Measurements from ENCODE around the gene NLGN1. TPM values are rescaled to one million over a fixed set of nuclear protein-coding genes. Genes with fewer than 3 reads are reported as not detected.
"Not testable (repeated sequence)": the region's sequence is repeated elsewhere in the genome, so short reads cannot be mapped to it uniquely, and the experiment has no call there.

NLGN1 gene
- total RNA-seq, 3 donors from 2014 or later (not counting 1 experiment from before 2014, with no cell fraction given) = not detected

DNA sequence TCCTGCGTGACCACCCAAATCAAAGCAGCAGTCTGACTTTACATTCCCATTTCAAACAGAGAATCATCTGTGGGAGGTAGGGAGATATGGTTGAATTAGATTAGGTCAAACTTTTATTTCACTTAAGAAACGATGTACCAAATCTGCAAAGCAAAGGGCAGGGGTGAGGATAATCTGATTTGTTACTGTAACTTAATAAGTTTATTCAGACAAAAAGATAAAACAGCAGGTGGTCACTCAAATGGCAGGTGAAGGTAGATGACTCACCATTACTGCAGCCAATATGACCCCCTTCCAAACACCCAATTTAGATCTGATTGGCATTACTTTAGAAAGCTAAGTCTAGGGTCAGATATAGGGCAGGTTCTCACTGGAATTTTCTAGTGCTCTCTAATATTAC, 810.6 kb downstream of the NLGN1 start:
- ATAC-seq = no peak
- no peaks in the 10 kb centered on the region for H3K36me3 Mint-ChIP-seq
- H3K4me1 ChIP-seq (ENCODE audit: control insufficient read depth, insufficient read depth, low read length) = no peaks in the 10 kb centered on the region
- no peaks in the 10 kb centered on the region for H3K27me3 ChIP-seq (ENCODE audit: control insufficient read depth, insufficient read depth, low read length)
- H3K27ac Mint-ChIP-seq = no peak overlapping the region
- no peak overlapping the region for H3K4me3 Mint-ChIP-seq
- TF ChIP-seq, protein P1, sequence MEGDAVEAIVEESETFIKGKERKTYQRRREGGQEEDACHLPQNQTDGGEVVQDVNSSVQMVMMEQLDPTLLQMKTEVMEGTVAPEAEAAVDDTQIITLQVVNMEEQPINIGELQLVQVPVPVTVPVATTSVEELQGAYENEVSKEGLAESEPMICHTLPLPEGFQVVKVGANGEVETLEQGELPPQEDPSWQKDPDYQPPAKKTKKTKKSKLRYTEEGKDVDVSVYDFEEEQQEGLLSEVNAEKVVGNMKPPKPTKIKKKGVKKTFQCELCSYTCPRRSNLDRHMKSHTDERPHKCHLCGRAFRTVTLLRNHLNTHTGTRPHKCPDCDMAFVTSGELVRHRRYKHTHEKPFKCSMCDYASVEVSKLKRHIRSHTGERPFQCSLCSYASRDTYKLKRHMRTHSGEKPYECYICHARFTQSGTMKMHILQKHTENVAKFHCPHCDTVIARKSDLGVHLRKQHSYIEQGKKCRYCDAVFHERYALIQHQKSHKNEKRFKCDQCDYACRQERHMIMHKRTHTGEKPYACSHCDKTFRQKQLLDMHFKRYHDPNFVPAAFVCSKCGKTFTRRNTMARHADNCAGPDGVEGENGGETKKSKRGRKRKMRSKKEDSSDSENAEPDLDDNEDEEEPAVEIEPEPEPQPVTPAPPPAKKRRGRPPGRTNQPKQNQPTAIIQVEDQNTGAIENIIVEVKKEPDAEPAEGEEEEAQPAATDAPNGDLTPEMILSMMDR (IDR thresholded peaks at IDR 0.05) = no peak
- H3K9me3 ChIP-seq (ENCODE audit: control insufficient read depth, insufficient read depth, low read length) = no peaks in the 10 kb centered on the region
- WGBS (ENCODE audit: insufficient coverage) = 100% methylated on average over 1 of the region's 2 CpGs
- no peaks in the 10 kb centered on the region for H3K27me3 Mint-ChIP-seq (ENCODE audit: low read depth in 2 of 2)
- DNase-seq = no peak
- no peaks in the 10 kb centered on the region for H3K36me3 ChIP-seq (ENCODE audit: control insufficient read depth, insufficient read depth, low read length)
- H3K4me1 Mint-ChIP-seq = no peaks in the 10 kb centered on the region
- no peak overlapping the region for H3K4me3 ChIP-seq (ENCODE audit: low read length)
- peaks cover 5 to 8% of the 10 kb centered on the region in 2 donors for H3K9me3 Mint-ChIP-seq
- no peak overlapping the region for H3K27ac ChIP-seq (ENCODE audit: low read length)
- intact Hi-C loops (cut with micrococcal nuclease) = no loop called here

DNA sequence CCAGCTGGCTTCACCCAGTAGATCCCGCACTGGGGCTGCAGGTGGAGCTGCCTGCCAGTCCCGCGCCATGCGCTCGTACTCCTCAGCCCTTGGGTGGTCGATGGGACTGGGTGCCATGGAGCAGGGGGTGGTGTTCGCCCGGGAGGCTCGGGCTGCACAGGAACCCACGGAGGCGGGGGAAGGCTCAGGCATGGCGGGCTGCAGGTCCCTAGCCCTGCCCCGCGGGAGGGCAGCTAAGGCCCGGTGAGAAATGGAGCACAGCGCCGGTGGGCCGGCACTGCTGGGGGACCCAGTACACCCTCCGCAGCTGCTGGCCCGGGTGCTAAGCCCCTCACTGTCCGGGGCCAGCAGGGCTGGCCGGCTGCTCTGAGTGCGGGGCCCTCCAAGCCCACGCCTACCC, 814.4 kb downstream of the NLGN1 start:
- H3K27me3 ChIP-seq (ENCODE audit: control insufficient read depth, insufficient read depth, low read length); intact Hi-C loops (cut with micrococcal nuclease); H3K4me1 ChIP-seq (ENCODE audit: control insufficient read depth, insufficient read depth, low read length); H3K36me3 ChIP-seq (ENCODE audit: control insufficient read depth, insufficient read depth, low read length); H3K27me3 Mint-ChIP-seq (ENCODE audit: low read depth in 2 of 2); H3K9me3 Mint-ChIP-seq; H3K36me3 Mint-ChIP-seq; H3K4me1 Mint-ChIP-seq; H3K27ac ChIP-seq (ENCODE audit: low read length); DNase-seq; H3K4me3 ChIP-seq (ENCODE audit: low read length); H3K4me3 Mint-ChIP-seq; ATAC-seq; H3K9me3 ChIP-seq (ENCODE audit: control insufficient read depth, insufficient read depth, low read length); H3K27ac Mint-ChIP-seq: not testable (repeated sequence)
- WGBS (ENCODE audit: insufficient coverage) = 94% methylated on average over 24 of the region's 24 CpGs

DNA sequence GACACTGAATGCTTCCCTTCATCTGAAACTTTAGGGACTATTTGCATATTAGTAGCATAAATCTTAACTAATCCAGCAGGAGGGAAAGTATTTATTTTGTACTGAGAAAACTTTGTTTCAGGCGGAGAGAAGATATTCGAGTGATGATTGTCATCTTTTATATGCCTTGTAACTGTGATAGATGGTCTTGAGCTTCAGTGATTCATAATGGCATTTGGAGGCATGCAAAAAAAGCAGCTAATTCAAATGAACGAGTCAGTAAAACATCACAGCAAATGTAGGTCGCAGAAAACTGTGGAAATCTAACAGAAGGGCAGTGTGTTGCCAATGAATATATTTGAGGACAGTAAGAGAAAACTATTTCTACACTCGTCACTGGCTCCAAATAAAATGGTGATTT, 817.9 kb downstream of the NLGN1 start:
- DNase-seq (no peak), ATAC-seq (no peak)
- Histone ChIP-seq H3K27ac (ENCODE audit: low read length) (no peak overlapping the region), H3K36me3 (ENCODE audit: control insufficient read depth, insufficient read depth, low read length) (no peaks in the 10 kb centered on the region), H3K4me3 (ENCODE audit: low read length) (no peak overlapping the region), H3K27me3 (ENCODE audit: control insufficient read depth, insufficient read depth, low read length) (no peaks in the 10 kb centered on the region), H3K4me1 (ENCODE audit: control insufficient read depth, insufficient read depth, low read length) (no peaks in the 10 kb centered on the region), H3K9me3 (ENCODE audit: control insufficient read depth, insufficient read depth, low read length) (no peaks in the 10 kb centered on the region)
- H3K27ac Mint-ChIP-seq = no peak overlapping the region
- no peaks in the 10 kb centered on the region for H3K36me3 Mint-ChIP-seq
- H3K4me1 Mint-ChIP-seq = peaks cover 0 to 13% of the 10 kb centered on the region in 2 donors
- no peaks in the 10 kb centered on the region for H3K27me3 Mint-ChIP-seq (ENCODE audit: low read depth in 2 of 2)
- 74% methylated on average over 5 of the region's 5 CpGs for WGBS (ENCODE audit: insufficient coverage)
- peaks cover 0 to 4% of the 10 kb centered on the region in 2 donors for H3K9me3 Mint-ChIP-seq
- no peak overlapping the region for H3K4me3 Mint-ChIP-seq
- intact Hi-C loops (cut with micrococcal nuclease) = no loop called here
- TF ChIP-seq, protein P1 (IDR thresholded peaks at IDR 0.05) = no peak

DNA sequence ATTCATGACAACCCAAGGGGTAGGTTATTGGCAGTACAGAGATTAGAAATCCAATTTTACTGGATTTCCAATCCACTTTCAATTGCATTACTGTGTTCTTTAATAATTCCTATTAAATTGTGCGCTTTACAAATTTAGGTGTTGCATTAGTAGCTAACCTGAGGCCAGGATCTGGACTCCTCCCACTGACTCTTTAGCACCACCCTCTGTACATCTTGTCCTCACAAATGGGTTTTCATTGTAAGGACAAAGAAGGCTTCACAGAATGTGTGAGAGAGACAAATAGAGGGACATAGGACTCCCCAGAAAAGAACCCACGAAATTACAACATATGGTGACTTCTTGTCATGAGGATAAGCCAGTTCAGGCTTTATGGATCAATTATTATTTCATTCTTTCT, 818.5 kb downstream of the NLGN1 start:
- DNase-seq (no peak), ATAC-seq (no peak)
- Mint-ChIP-seq H3K4me1 (peaks cover 0 to 13% of the 10 kb centered on the region in 2 donors), H3K27me3 (ENCODE audit: low read depth in 2 of 2) (no peaks in the 10 kb centered on the region), H3K4me3 (no peak overlapping the region), H3K9me3 (peaks cover 0 to 2% of the 10 kb centered on the region in 2 donors), H3K36me3 (no peaks in the 10 kb centered on the region), H3K27ac (no peak overlapping the region)
- no peaks in the 10 kb centered on the region for H3K27me3 ChIP-seq (ENCODE audit: control insufficient read depth, insufficient read depth, low read length)
- no peak overlapping the region for H3K4me3 ChIP-seq (ENCODE audit: low read length)
- intact Hi-C loops (cut with micrococcal nuclease) = no loop called here
- H3K36me3 ChIP-seq (ENCODE audit: control insufficient read depth, insufficient read depth, low read length) = no peaks in the 10 kb centered on the region
- H3K27ac ChIP-seq (ENCODE audit: low read length) = no peak overlapping the region
- TF ChIP-seq, protein P1 (IDR thresholded peaks at IDR 0.05) = no peak
- H3K4me1 ChIP-seq (ENCODE audit: control insufficient read depth, insufficient read depth, low read length) = no peaks in the 10 kb centered on the region
- 85% methylated on average over 2 of the region's 2 CpGs for WGBS (ENCODE audit: insufficient coverage)
- no peaks in the 10 kb centered on the region for H3K9me3 ChIP-seq (ENCODE audit: control insufficient read depth, insufficient read depth, low read length)
